PFSK-1 (cell line): Measurements from ENCODE around the gene COQ8B.

ENCODE experiments used
- FOXP2 ChIP-seq: optimal IDR thresholded peaks from 2 replicates; pipeline ENCODE3; 2011; ENCODE audit warnings: borderline replicate concordance, control low read depth, inconsistent platforms; ENCODE audit not compliant: insufficient read depth; ENCODE audit errors: extremely low read length, extremely low read depth
- POLR2AphosphoS5 ChIP-seq: IDR thresholded peaks from 2 replicates; pipeline ENCODE4 v1.6.1; 2012; ENCODE audit warnings: low read depth, mild to moderate bottlenecking, control low read depth, low read length, moderate library complexity
- SIN3A ChIP-seq: IDR thresholded peaks from 2 replicates; pipeline ENCODE4 v1.6.1; 2012; ENCODE audit warnings: mild to moderate bottlenecking, low read length, moderate library complexity, borderline replicate concordance; ENCODE audit not compliant: insufficient read depth
- TAF1 ChIP-seq: IDR thresholded peaks from 2 replicates; pipeline ENCODE4 v1.6.1; 2012; ENCODE audit warnings: low read length, control low read depth, borderline replicate concordance; ENCODE audit not compliant: insufficient read depth
- TF ChIP-seq, protein P1 (sequence below), 2 experiments: IDR thresholded peaks; 2 replicates each; pipeline versions ENCODE4 v1.6.1 to v1.8.0; 2011 to 2012; ENCODE audit warnings: low read depth in 2 of 2, low read length in 2 of 2, control low read depth in 1 of 2, inconsistent platforms in 1 of 2, mild to moderate bottlenecking in 1 of 2, moderate library complexity in 1 of 2; ENCODE audit not compliant: insufficient read depth in 1 of 2

Gene COQ8B

DNA sequence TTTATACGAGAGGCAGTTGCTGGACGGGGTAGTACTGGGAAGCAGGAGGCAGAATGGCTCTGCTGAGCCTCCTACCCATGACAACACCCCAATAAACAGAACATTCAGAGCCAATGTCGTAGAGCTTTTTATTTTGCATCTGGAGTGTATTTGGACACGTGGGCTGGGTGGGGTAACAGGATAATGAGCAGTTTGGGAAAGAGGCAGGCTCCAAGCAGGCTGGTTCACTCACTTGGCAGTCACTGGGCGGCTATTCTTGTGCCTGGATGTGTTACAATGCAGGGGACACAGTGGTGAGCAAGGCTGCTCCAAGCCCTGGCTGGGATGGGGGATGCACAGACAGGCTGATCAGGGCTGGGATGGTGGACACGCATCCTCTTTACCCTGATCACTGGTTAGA lies 24.1 kb upstream of the COQ8B start:
- TF ChIP-seq TAF1 (no peak), FOXP2 (no peak)
- TF ChIP-seq, protein P1, sequence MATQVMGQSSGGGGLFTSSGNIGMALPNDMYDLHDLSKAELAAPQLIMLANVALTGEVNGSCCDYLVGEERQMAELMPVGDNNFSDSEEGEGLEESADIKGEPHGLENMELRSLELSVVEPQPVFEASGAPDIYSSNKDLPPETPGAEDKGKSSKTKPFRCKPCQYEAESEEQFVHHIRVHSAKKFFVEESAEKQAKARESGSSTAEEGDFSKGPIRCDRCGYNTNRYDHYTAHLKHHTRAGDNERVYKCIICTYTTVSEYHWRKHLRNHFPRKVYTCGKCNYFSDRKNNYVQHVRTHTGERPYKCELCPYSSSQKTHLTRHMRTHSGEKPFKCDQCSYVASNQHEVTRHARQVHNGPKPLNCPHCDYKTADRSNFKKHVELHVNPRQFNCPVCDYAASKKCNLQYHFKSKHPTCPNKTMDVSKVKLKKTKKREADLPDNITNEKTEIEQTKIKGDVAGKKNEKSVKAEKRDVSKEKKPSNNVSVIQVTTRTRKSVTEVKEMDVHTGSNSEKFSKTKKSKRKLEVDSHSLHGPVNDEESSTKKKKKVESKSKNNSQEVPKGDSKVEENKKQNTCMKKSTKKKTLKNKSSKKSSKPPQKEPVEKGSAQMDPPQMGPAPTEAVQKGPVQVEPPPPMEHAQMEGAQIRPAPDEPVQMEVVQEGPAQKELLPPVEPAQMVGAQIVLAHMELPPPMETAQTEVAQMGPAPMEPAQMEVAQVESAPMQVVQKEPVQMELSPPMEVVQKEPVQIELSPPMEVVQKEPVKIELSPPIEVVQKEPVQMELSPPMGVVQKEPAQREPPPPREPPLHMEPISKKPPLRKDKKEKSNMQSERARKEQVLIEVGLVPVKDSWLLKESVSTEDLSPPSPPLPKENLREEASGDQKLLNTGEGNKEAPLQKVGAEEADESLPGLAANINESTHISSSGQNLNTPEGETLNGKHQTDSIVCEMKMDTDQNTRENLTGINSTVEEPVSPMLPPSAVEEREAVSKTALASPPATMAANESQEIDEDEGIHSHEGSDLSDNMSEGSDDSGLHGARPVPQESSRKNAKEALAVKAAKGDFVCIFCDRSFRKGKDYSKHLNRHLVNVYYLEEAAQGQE (IDR thresholded peaks at IDR 0.05; ENCODE audit: insufficient read depth in 1 of 2, low read depth in 2 of 2, low read length in 2 of 2), result no peak

DNA sequence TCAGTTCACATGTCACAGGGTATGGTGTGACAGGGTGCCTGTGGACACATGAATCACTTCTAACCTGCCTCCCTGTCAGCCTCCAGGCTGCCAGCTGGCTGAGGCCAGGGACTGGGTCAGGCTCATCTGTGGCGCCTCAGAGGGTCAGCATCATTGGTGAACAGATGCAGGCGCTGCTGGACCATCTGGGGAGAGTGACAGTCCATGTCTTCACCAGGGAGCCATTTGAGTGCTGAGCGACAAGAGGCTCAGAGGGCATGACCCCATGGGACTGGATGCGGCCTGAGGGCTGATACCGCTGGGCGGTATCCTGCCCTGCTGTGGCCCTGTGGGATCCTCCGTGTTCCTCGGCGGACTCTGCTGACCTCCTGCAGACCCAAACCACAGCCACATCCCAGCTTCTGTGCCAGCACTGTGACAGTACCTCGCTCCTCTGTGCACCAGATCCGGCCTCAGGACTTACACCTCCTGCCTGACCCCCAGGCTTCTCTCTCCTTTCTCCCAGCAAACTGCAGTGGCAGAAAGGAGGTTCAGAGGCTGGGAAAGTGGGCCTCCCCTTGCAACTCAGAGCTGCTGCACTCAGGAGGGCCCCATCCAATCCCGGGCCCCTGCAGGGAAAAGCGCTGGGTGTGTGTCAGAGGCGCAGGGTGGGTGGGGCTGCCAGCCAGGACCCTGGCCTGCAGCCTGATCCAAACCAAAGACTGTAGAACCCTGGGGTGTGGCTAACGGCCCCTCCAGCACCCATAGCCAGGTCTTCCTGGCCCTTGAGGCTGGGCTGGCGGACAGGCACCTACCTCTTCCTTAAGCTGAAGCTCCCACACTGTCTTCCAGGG lies 23.4 kb upstream of the COQ8B start:
- TF ChIP-seq, protein P1 (IDR thresholded peaks at IDR 0.05; ENCODE audit: insufficient read depth in 1 of 2, low read depth in 2 of 2, low read length in 2 of 2), result no peak
- no peak for TF ChIP-seq POLR2AphosphoS5
- no peak for TF ChIP-seq SIN3A
- no peak for TF ChIP-seq TAF1
- TF ChIP-seq FOXP2, result no peak

DNA sequence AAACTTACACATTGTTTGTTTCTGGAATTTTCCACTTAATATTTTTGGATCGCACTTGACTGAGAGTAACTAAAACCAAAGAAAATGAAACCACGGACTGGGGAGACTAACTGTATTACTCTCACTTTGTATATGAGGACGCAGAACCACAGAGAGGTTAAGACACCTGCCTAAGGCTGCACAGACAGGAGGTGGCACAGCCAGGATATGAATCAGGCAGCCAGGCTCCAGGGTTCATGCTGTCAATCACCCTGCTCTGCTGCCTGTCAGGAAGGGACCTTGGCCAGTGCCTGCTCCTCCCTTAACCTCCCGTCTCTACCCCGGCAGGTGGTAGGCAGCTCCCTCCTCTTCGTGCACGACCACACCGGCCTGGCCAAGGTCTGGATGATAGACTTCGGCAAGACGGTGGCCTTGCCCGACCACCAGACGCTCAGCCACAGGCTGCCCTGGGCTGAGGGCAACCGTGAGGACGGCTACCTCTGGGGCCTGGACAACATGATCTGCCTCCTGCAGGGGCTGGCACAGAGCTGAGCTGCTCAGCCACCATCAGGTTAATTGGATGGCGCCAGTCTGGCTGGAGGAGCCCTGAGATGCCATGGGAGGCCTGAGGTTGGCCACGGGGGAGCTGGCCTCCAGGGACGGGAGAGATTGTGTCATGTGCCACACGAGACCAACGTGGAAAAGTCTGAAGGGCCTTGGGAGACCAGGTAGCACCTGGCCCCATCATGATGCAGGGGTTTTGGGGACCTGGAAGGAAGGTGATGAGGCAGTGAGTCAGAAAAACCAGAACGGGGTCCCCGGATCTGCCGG lies 22.5 kb upstream of the COQ8B start:
- no peak for TF ChIP-seq TAF1
- TF ChIP-seq, protein P1 (IDR thresholded peaks at IDR 0.05; ENCODE audit: insufficient read depth in 1 of 2, low read depth in 2 of 2, low read length in 2 of 2), result no peak
- TF ChIP-seq FOXP2, result no peak
- no peak for TF ChIP-seq SIN3A
- TF ChIP-seq POLR2AphosphoS5, result no peak

DNA sequence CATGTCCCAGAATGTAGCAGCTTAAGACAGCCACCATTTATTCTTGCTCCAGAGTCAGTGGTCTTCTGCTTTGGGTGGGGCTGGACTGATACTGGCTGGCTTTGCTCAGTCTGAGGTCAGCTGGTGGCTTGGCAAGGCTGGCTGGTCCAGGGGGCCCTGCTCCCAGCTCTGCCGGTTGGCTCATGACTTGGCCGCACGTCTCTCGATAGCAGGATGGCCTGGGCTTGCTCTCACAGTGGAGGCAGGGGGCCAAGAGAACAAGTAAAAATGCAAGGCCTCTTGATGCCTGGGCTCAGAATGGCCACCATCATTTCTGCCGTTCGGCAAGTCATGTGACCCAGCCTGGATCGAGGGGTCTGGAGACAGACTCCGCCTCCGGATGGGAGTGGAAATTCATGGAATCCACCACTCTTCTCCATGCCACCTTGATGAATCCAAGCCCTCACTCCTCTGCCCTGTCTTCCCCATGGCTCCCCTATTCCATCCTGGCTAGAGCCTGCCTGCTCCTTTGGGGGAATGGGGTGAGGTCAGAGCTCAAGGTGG lies 20.5 kb upstream of the COQ8B start:
- no peak for TF ChIP-seq FOXP2
- TF ChIP-seq SIN3A, result no peak
- TF ChIP-seq POLR2AphosphoS5, result no peak
- TF ChIP-seq, protein P1 (IDR thresholded peaks at IDR 0.05; ENCODE audit: insufficient read depth in 1 of 2, low read depth in 2 of 2, low read length in 2 of 2), result no peak
- TF ChIP-seq TAF1, result no peak
